GM04504 (cell line): Measurements from ENCODE around the gene IGF2BP1.
"Not testable (repeated sequence)": the region's sequence is repeated elsewhere in the genome, so short reads cannot be mapped to it uniquely, and the experiment has no call there.

Experiments used
- DNase-seq: peaks from one replicate; pipeline ENCODE4 v3.0.0-alpha.2; 2012; ENCODE audit warnings: low read depth

Gene IGF2BP1

GRCh38 chr17:49100601-49101000, 103.4 kb downstream of the IGF2BP1 start:
- DNase-seq: no peak

- no peak for DNase-seq
Observed at GRCh38 chr17:49101054-49101534, 103.9 kb downstream of the IGF2BP1 start.

- DNase-seq: not testable (repeated sequence)
Observed at GRCh38 chr17:49103360-49103759, 106.2 kb downstream of the IGF2BP1 start.

GRCh38 chr17:49104511-49105074, 107.4 kb downstream of the IGF2BP1 start:
- no peak for DNase-seq
